ENCODE data around the gene ANGEL1.
A peak's percentile ranks its signal among the peaks of the same experiment; 100 is the strongest.

ANGEL1 gene

DNA sequence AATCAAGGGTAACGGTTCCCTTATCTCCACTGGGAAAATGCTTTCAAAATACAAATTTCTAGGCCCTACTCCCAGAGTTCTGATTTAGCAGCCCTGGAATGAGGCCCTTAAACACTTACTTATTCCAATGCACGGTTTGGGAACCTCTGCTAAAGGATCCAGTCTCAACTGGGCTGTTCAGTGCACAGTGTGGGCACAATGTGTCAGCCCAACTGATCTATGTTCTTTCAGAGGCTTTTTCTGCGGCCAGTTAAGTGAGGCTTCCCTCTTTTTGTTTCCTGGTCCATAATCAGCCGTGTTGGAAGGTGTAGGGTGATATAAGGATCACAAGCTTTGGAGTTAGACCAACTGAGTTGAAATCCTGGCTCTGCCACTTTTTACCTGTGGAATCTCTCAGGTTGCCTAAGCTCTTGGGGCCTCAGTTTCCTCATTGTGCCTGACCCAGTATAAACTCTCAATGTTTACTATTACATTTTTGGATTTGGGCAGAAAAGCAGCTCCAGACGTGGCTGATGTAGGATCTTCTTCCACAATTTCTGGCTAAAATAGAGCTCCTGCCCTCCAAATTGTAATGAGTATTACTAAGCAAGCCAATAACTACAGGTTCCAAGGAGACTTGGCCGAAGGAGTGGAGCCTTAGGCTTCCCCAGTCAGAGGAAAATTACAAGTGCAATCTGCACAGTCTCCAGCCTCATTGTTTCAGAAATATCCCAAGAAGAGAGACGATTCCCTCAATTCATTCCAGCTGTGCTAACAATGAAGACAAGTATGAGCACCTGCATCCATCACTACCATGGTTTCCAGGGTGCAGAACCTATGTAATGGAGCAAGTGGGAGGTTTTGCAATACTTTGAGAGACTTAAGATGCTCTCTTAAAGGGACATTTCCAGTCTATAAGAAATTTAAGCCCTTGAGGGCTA is 2.3 kb upstream of the ANGEL1 start:
- no peak for DNase-seq

DNA sequence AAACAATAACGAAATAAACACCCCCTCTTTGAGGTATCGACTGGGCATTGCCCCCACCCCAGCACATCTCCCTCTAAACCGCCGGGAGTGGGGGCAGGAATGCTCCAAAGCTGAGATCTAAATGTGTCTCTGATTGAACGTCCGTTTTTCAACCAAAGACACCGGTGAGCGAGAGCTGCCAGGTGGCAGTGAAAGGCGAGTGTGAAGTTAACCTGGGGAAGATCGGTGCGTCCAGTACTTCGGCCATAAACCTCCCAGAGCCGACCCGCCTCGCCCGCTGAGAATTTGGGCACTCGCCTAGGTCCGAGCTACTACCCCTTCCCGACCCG is 625 bp downstream of the ANGEL1 start:
- DNase-seq, result peak in 1 of 6 experiments; percentile 34

DNA sequence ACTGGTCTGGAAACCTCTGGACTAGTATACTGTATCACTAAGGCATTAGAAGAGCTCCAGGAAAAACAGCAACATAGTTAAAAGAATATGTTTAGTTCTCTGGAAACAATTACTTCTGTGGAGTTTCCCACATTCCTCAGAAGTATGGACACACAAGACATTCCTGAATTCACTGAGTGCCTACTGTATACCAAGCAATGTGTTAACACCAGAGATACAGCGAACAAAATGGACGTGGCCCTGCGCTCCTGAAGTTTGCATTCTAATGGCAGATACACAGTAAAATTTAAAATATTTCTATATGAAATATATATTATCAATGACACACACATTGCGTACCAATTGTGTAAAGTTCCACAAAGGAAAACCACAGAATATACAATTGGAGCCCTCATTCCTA is 1.1 kb downstream of the ANGEL1 start:
- DNase-seq, result no peak

DNA sequence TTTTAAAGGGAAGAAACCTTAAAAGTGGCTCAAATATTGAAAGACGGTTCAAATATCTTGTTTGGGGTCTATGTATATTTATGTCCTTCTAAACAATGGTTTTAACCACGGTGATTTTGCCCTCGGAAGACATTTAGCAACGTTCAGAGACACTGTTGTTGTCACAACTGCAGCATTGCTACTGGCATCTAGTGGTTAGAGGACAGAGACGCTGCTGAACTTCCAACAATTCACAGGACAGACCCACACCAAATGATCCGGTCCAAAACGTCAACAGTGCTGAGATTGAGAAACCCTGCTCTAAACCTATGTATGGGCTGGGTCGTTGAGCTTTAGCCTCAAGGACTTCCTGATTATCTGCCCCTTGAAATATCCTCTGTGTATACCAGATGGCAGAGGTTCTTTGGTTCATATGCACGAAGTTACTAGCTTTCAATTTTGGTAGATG is 1.7 kb downstream of the ANGEL1 start:
- DNase-seq, result peak in 3 of 6 experiments; percentile 1 to 29 (median 27)

DNA sequence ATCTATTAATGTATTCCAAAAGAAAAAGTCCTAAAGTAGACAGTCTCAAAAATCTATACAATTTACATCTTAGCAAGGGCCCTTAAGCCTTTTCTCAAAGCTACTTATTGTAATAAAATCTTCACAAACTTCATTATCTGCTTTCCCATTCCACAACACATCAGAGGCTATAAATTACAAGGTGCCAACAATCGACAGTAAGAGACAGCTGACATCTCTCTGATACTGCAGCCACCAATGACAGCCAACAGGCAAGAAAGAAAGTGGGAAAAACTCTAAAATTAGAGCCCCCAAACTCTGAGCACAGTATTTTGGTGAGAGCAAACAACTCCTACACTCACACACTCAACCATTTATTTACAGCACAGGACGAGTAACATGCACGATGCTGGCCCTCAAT is 2.2 kb downstream of the ANGEL1 start:
- DNase-seq, result no peak

DNA sequence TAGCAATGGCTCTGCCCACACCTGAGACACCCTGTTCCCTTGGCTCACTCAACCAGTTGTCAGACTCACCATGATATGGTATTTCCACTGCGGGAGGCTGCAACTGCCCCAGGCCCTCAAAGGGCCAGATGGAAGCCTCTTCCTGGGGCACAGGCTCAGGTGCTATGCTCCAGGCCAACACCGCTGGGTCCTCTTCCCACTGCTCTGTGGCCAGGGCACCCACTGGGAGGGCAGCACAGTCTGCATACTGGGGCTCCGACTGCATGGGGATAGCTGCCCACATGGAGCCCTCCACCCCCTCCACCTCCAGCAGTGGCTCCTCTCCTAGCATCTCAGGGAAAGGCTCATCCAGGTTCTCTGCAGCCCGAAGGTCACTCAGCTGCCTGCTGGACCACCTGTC is 3.7 kb downstream of the ANGEL1 start:
- no peak for DNase-seq

DNA sequence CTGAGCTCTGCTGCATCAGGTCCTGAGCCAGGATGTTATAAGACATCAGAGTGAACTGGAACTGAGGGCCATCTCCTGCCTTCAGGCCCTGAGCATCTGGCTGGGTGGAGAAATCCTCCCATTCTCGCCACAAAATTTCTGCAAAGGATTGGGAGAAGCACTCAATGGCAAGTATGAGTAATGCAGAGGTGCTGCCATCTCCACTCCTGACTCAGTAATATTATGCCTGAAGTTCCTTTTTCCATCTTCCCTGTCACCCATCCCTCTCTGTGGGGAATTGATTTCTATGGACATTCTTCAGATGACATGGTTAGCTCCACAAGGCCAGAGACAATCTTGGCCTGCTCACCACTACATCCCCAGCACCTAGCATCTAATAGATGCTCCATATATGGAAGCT is 4.7 kb downstream of the ANGEL1 start:
- DNase-seq, result no peak

DNA sequence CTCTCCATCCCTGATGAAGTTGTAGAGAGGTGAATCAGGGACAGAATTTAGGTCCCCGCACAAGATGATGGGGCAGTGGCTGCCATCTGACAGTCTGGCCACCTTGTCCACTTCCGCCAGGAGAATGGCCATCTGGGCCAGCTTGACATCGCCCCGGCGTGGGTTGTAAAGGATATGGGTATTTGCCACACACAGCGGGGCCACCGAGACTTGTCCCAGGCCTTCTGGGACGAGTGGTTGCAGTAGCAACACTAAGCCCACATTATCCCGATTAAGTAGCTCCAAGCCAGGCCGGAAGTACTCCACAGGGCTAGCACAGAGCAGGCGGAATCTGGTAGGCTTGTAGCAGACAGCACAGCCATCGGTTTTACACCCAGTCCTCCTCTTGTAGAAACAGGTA is 6.2 kb downstream of the ANGEL1 start:
- no peak for DNase-seq

DNA sequence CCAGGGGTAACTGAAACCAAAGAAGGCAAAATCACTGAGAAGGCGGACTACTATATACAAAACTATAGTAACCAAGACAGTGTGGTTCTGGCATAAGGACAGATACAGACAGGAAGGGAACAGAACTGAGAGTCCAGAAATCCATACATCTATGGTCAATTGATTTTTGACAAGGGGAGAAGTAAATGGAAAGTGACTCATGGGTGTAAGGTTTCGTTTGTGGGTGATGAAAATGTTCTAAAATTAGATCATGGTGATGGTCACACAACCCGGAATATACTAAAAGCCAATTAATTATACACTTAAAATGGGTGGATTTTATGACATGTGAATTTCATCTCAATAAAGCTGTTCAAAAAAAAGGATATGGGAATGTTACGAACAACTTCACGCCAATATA is 18.7 kb downstream of the ANGEL1 start:
- no peak for DNase-seq

DNA sequence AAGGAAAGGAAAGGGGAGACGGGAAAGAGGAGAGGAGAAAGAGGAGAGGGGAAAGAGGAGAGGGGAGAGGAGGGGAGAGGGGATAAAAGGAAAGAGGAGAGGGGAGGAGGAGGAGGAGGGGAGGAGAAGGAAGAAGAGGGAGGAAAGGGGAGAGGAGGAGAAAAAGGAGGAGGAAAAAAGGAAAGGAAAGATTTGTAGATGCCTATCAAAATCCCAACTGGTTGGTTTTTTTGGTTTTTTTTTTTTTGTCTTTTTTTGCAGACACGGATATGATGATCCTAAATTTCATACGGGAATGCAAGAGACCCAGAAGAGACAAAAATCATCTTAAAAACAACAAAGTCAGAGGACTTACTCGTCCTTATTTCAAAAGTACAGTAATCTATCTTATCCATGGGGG is 19.4 kb downstream of the ANGEL1 start:
- DNase-seq, result no peak

DNA sequence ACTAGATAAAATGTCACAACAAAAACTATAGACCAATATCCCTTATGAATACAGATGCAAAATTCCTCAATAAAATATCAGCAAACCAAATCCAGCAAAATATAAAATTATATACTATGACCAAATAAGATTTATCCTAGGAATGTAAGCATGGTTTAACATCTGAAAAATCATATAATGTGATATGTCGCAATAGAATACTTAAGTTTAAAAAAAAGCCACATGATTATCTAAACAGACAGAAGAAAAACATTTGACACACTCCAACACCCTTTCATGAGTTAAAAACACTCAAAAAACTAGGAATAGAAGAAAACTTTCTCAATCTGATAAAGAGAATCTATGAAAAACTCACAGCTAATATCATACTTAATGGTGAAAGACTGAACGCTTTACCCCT is 20.3 kb downstream of the ANGEL1 start:
- DNase-seq, result no peak

DNA sequence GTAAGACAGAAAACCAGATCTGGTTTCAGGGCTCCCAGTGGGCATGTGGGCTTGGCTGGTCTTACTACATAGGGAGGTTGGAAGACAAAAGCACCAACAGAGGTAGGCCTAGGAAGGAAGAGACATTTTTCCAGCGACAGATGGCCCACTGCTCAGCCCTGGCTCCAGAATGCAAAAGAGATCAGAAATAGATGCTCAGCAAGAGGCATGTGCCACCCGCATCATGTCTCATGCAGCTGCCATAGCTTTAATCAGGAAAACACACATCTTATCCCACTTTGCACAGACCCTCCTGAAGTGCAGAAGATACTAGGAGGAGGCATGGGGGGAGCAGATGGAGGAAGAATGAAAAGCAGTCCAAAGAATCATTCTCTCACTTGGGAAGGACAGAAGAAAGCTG is 26.1 kb downstream of the ANGEL1 start:
- DNase-seq, result no peak

DNA sequence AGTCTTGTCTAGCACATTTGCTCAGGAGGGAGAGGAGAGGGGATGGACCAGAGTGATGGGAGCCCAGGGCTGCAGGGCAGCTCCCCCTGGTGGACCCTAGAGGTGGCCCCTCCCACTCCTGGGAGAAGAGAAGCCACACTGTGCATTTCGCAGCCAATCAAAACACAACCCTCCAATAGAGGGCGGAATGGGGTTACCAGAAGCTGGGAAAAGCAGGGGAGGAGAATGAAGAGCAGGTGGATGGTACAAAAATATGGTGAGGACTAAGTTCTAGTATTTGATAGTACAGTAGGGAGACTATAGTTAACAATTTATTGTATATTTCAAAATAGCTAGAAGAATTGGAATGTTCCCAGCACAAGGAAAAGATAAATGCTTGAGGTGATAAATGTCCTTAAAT is 27.8 kb downstream of the ANGEL1 start:
- peak; percentile 8 to 39 (median 22) for DNase-seq

DNA sequence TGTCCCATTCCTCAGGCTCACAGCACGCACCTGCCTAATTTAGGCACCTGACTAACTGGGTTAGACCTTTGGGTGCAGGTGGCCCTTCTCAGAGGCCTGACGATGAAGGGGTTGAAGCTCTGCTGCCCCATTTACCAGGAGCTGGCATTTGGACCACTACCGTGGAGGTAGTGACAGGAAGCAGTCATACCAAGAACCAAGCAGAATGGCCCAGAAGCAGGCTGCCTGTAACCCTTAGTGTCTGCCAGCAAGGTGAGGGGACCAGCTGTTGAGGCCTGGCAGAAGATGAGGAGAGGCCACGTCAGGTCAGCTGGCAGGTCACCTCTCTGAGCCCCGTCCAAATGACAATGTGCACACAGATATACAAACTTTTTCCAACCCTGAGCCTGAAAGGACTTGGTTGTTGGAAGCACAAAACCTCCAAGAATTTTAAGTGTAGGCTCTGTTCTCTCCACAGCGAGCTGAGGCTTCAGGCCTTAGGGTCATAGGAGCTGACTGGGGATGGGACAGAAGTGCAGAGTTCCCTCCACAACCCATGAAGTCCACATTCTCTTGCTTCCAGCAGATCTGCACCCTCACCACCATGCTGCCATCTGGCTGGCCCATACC is 28.3 kb downstream of the ANGEL1 start:
- no peak for DNase-seq

DNA sequence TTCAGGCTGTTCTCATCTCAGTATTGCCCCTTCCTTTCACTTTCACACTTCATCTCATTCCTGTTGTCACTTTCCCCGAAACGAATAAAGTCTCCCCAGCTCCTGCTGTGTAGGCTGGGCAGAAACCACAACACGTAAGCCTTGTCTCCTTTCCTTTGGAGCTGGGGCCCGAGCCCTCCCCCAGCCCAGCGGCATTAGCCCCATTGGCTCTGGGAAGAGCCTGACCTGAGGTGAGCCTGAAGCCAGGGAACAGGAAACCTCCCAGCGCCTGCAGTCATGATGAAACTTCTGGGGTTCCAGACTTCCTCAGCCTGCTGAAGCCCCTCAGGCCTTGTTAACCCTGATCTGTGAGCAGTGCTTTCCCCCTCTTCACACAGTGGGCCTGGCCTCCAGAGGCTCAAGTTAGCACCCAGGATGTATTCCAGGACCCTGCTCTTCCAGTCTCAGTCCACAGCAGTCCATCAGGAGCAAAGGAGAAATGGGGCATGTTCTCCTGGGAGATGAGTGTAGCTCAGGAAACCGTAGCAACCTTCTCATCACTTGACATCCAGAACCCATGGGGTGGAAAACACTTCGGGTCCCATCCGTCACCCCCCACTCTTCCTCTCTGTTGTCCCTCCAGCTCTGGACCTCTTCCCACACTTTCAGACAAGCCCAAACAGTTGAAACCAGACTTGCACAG is 29.7 kb downstream of the ANGEL1 start:
- no peak for DNase-seq

DNA sequence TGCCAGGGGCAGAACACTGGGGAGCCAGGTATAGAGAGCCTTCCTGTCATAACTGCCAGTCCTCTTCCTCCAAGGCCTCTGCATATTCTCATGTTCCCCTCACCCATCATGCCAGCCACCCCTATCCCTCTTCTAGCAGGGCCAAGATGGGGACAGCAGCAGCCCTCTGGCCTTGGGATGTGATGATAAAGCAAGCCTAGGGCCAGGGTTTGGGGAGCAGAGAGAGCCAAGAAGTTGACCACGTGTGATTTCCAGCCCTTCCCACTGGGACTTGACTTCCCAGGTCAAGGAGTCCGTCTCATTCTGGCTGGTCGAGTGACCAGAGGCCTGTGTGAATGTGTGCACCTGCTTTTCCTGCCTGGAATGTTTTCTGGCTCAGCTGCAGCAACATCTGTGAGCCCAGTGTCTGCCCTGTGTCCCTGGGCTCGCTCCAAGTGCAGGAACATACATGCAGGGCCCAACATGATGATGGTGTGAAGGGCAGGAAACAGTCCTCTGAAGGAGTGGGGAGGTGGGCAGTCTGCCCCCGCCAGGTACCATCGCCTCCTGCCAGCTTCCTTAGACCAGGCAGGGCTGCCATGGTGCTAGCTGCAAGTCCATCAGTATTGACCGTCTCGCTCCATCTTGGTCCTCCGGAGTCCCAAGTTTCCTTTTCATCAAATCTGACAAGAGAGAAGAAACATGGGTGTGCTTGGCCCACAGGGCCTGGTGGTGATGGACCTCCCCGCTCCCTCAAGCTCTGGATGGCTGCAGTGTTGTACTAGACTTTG is 30.4 kb downstream of the ANGEL1 start:
- DNase-seq, result no peak

DNA sequence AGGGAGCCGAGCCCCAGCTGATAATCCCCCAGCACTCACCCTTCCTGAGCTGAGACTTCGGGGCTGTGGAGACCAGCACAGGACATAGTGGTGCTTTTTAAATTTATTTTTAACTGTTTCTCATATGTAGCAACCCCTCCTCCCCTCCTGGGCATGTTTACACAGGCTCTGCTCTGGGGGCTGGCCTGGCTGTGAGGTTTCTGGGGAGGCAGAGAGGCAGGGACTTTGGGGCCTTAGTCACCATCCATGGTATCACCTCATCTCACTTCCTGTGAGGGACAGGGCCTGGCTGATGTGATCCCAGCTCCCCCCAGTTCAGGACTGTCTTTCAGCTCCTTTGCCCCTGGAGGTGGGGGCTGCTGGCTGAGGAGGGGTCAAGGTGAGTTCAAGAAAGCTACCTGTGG is 31.0 kb downstream of the ANGEL1 start:
- no peak for DNase-seq

DNA sequence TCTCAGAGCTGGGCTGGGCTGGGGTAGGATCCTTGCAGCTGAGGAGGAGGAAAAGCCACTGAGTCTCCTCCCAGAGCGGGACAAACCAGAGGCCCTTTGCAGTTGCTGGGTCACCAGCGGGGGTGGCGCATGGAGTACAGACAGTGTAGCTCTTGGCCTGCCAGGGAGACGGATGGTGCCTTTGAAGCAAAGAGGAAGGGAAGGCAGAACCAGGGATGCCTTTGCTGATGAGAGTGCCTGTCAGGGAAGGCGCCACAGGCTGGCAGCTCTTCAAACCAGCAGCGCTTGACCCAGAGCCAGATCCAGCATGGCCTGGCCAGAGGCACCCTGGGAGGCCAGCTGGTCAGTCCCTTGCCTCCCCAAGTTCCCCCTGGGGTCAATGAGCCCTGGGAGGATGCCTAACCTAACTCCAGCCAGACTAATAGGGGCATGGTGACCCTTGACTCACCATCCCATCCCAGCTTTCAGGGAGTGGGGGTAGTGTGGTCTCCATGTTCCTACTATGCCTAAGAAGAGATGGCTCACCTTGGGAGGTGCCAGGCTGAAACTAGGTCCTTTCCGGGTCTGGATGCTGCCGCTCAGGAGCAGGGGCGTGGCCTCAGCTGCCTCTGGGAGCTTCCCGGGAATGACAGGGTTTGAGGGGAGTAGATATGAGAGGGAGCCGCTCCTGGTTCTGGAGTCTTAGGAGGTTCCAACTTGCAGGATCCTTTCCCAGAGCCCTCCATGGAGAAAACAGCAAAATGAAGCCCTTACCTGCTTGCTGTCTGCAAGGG is 31.6 kb downstream of the ANGEL1 start:
- no peak for DNase-seq

DNA sequence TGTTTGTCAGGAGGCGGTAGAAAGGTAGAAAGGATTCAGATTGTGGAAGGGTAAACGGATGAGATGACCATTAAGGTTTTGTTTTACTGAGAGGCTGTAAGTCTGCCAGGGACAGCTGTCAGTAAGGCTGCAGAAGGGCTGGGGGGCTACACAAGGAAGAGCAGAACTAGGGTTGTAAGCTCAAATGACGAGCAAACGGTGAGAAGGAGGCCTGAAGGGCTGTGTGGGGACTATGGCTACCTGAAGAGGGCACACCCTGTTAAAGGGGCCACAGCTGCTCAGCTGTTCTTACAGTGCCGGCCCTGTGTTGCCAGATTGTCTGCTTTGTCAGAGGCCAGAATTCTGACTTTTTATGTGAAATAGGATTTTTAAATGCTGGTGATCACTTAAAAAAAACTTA is 32.3 kb downstream of the ANGEL1 start:
- no peak for DNase-seq

DNA sequence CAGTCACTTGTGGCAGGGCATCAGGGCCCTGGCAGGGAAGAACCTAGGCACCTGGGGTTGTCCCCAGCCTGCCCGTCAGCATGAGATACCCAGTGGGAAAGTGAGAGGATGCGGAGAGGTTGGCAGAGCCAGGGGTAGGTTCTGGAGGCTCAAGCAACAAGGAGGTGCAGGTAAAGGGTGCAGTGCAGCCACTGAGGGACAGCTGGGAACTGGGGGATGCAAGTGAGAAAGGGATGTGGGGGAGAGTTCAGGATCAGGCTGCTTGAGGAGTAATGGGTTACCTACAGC is 32.7 kb downstream of the ANGEL1 start:
- DNase-seq, result no peak

DNA sequence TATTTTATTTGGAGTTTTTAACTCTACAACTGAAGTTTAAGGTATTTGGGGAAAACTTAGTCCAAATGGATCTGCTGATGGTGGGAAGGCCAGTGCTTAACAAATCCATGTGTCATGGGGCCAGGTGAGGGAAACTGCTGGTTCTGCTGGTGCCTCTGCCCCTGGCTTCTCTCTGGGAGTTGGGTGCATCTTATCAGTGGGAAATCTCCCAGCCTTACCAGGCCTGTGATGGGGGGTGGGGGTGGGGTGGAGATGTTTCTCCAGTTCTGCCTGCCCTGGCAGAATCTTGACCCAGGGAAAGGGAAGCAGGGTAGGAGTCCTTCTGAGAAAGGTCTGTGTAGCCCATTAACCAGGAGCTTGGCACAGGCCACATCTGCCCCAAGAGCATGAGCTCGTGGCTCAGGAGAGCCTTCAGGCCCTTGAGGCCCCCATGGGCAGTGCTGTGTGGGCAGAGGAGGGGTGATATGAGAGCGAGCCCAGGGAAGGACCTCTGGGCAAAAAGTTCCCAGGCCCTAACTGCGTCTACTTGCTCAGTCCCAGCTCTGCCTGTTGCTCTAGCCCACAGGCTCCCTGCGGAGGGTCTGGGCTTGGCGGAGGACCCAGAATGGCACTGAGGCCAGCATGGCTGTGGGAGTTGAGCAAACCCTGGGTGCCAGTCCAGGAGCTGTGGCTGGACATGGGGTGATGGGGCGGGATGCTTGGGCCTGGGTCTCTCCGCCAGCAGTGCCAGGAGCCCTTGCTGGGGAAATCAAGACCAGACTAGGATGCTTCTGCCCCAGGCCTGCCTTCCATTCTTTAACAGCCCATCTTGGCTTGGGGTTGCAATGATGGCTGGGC is 33.2 kb downstream of the ANGEL1 start:
- no peak for DNase-seq

All from stimulated activated naive CD4-positive, alpha-beta T cell (primary cell).